Measurements from ENCODE around the gene FAM20B. TPM values are rescaled to one million over a fixed set of nuclear protein-coding genes. Genes with fewer than 3 reads are reported as not detected.
A peak's percentile ranks its signal among the peaks of the same experiment; 100 is the strongest.

Gene FAM20B
- total and polyA plus RNA-seq, 2 of the 13 experiments (the other 11 are each of a cell fraction or from before 2014, with no cell fraction given) = 13.8 to 26.9 TPM

GRCh38 chr1:179091691-179092165 is 66.0 kb downstream of the FAM20B start (continued):
- TF ChIP-seq TFE3 (CRISPR knock-in tag; IDR thresholded peaks at IDR 0.05) = peak; percentile 90
- peak; percentile 60; the same call in 1 of the 2 replicates for TF ChIP-seq PPARG (CRISPR knock-in tag; conservative IDR thresholded peaks at IDR 0.05)
- no peak for TF ChIP-seq MIXL1 (CRISPR knock-in tag; IDR thresholded peaks at IDR 0.05)
- TF ChIP-seq ZNF564 (CRISPR knock-in tag; IDR thresholded peaks at IDR 0.05) = no peak
- TF ChIP-seq ZBTB26 (CRISPR knock-in tag; IDR thresholded peaks at IDR 0.05; ENCODE audit: borderline replicate concordance) = 0 out of 2 replicates have a peak, but pooled peaks have one; percentile 53
- TF ChIP-seq KAT7 (CRISPR knock-in tag; IDR thresholded peaks at IDR 0.05; ENCODE audit: borderline replicate concordance) = peak; percentile 83; the same call in 1 of the 2 replicates
- TF ChIP-seq MED8 (CRISPR knock-in tag; IDR thresholded peaks at IDR 0.05; ENCODE audit: insufficient replicate concordance) = no peak
- no peak for TF ChIP-seq ZNF230 (CRISPR knock-in tag; IDR thresholded peaks at IDR 0.05)
- peak; percentile 71 for TF ChIP-seq FOSL2 (CRISPR knock-in tag; IDR thresholded peaks at IDR 0.05)
- no peak for TF ChIP-seq DMTF1 (CRISPR knock-in tag; IDR thresholded peaks at IDR 0.05)
- TF ChIP-seq PAWR (CRISPR knock-in tag; IDR thresholded peaks at IDR 0.05; ENCODE audit: borderline replicate concordance) = no peak
- TF ChIP-seq ZNF816 (CRISPR knock-in tag; IDR thresholded peaks at IDR 0.05; ENCODE audit: borderline replicate concordance) = no peak
- no peak for TF ChIP-seq PREB (CRISPR knock-in tag; IDR thresholded peaks at IDR 0.05)
- TF ChIP-seq MTA3 (CRISPR knock-in tag; IDR thresholded peaks at IDR 0.05) = no peak
- no peak for TF ChIP-seq DRAP1 (CRISPR knock-in tag; IDR thresholded peaks at IDR 0.05)
- no peak for TF ChIP-seq SP1 (IDR thresholded peaks at IDR 0.05)
- TF ChIP-seq SP1 (CRISPR knock-in tag; IDR thresholded peaks at IDR 0.05) = no peak
- TF ChIP-seq ESRRA (CRISPR knock-in tag; IDR thresholded peaks at IDR 0.05; ENCODE audit: low read depth) = no peak
- TF ChIP-seq CREBL2 (CRISPR knock-in tag; IDR thresholded peaks at IDR 0.05; ENCODE audit: borderline replicate concordance) = no peak
- TF ChIP-seq SRY (CRISPR knock-in tag; IDR thresholded peaks at IDR 0.05) = no peak
- no peak for TF ChIP-seq ZUFSP (CRISPR knock-in tag; IDR thresholded peaks at IDR 0.05; ENCODE audit: borderline replicate concordance)
- TF ChIP-seq ZNF335 (CRISPR knock-in tag; IDR thresholded peaks at IDR 0.05) = 0 out of 2 replicates have a peak, but pooled peaks have one; percentile 49
